ENCODE results near the gene TNNT1.

- TF ChIP-seq CTCF (IDR thresholded peaks at IDR 0.05) (no peak), POLR2A (IDR thresholded peaks at IDR 0.05) (no peak)
These were observed 54.3 kb downstream of the TNNT1 start for GRCh38 chr19:55094456-55095259.
